Fibroblast of villous mesenchyme (primary cell): Measurements from ENCODE around the gene GNA12. TPM values are rescaled to one million over a fixed set of nuclear protein-coding genes. Genes with fewer than 3 reads are reported as not detected.

Source experiments
- DNase-seq: peaks from one replicate; pipeline ENCODE4 v3.0.0-alpha.2; 2010; ENCODE audit warnings: low read depth
- H3K4me3 ChIP-seq: 2 replicates; pipeline ENCODE4 v1.5.1; 2011; ENCODE audit warnings: low read depth, mild to moderate bottlenecking, low read length
- total RNA-seq: library from RNA; depleted of rRNA; stranded (reverse); fragments of >200 nt; gene quantifications from 2 replicates; pipeline ENCODE4 v1.2.3, GENCODE V29; 2012
- TF ChIP-seq, protein P1 (sequence below): IDR thresholded peaks from 2 replicates; pipeline ENCODE4 v1.5.1; 2012; ENCODE audit warnings: low read depth, mild to moderate bottlenecking, low read length; ENCODE audit not compliant: insufficient read depth

Gene GNA12
- total RNA-seq, 1 donor: 46.2 TPM

- H3K4me3 ChIP-seq: no peak overlapping the region
- TF ChIP-seq, protein P1, sequence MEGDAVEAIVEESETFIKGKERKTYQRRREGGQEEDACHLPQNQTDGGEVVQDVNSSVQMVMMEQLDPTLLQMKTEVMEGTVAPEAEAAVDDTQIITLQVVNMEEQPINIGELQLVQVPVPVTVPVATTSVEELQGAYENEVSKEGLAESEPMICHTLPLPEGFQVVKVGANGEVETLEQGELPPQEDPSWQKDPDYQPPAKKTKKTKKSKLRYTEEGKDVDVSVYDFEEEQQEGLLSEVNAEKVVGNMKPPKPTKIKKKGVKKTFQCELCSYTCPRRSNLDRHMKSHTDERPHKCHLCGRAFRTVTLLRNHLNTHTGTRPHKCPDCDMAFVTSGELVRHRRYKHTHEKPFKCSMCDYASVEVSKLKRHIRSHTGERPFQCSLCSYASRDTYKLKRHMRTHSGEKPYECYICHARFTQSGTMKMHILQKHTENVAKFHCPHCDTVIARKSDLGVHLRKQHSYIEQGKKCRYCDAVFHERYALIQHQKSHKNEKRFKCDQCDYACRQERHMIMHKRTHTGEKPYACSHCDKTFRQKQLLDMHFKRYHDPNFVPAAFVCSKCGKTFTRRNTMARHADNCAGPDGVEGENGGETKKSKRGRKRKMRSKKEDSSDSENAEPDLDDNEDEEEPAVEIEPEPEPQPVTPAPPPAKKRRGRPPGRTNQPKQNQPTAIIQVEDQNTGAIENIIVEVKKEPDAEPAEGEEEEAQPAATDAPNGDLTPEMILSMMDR: no peak
- no peak for DNase-seq
Observed at GRCh38 chr7:2723138-2723850, 120.8 kb downstream of the GNA12 start.

GRCh38 chr7:2722591-2722990 is 121.5 kb downstream of the GNA12 start:
- no peak for DNase-seq
- H3K4me3 ChIP-seq: no peak overlapping the region
- TF ChIP-seq, protein P1: no peak

- H3K4me3 ChIP-seq: no peak overlapping the region
- DNase-seq: no peak
- TF ChIP-seq, protein P1: no peak
Observed at GRCh38 chr7:2721842-2722241, 122.3 kb downstream of the GNA12 start.

DNA sequence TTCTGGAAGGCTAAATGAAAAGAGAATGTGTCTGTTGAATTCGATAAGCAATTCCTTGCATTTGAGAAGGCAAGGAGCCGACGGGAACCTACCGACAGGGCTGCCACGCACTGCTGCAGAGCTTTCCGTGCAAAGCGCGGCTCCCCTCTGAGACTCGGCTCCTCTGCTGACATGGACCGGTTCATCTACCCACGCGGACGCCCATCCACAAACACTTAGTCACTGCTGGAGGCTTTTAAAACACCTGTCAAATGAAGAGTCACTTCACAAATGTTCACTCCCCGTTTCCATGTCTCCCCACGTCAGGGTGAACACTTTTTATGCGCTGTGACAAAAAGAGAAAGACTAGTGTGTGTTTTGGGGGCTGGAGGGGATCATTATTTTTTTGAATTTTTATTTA is 124.1 kb downstream of the GNA12 start:
- no peak overlapping the region for H3K4me3 ChIP-seq
- TF ChIP-seq, protein P1: no peak
- DNase-seq: no peak

GRCh38 chr7:2719007-2719406 is 125.1 kb downstream of the GNA12 start:
- TF ChIP-seq, protein P1: peak; percentile 49
- H3K4me3 ChIP-seq: no peak overlapping the region
- DNase-seq: no peak

- DNase-seq: no peak
- H3K4me3 ChIP-seq: no peak overlapping the region
- TF ChIP-seq, protein P1: no peak
Observed at GRCh38 chr7:2718296-2718965, 125.7 kb downstream of the GNA12 start.
